ENCODE measurements around the gene ATP7A.
"Not testable (repeated sequence)": the region's sequence is repeated elsewhere in the genome, so short reads cannot be mapped to it uniquely, and the experiment has no call there.

Gene ATP7A

DNA sequence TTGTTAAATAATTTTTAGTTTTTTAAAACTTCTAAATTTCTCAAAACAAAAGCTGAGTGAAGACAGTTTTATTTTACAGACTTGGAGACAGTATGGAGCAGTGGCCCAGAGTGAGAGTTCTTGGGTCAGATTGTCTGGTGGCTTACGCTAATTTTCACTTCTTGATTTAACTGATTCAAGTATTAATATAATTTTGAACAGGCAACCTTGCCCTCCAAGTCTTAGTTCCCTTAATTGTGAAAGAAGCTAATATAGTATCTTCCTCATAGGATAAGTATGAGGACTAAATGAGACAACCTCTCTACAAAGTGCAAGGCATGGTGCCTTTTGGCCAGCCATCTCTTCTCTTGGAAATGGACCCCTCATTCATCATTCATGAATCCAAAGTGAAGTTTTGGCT lies 25.4 kb downstream of the ATP7A start:
- Histone ChIP-seq H3K9ac (ENCODE audit: insufficient read length) (no peak overlapping the region), H3K27ac (peak overlapping the region; percentile 65; the same call in 1 of the 2 replicates), H3K4me3 (no peak overlapping the region), H3K36me3 (ENCODE audit: insufficient read depth, low read length) (no peaks in the 10 kb centered on the region), H3K9me3 (ENCODE audit: low read depth, low read length) (no peaks in the 10 kb centered on the region)
- no peak for DNase-seq (ENCODE audit: low read depth, low spot score)
- TF ChIP-seq FOXP2 (optimal IDR thresholded peaks at IDR 0.05; ENCODE audit: control extremely low read depth, extremely low read length, insufficient read depth) (no peak), POLR2AphosphoS5 (IDR thresholded peaks at IDR 0.05; ENCODE audit: borderline replicate concordance, low read depth, low read length) (no peak), EZH2 (IDR thresholded peaks at IDR 0.05) (no peak)

DNA sequence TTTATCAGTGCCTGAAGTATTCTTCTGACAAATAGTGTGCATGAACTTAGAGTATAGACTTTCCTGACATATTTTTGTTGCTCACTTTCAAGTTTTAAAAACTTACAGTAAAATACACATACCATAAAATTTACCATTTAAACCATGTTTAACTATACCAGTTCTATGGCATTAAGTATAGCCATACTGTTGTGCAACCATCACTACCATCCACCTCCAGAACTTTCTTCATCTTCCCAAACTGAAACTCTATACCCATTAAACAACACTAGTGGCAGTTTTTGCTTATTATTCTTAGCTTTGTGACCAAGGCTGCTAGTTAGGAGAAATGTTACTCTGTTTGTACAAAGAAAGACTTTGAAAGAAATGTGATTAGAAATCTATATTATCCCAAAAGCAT lies 25.8 kb downstream of the ATP7A start:
- Histone ChIP-seq H3K27ac (no peak overlapping the region), H3K9ac (ENCODE audit: insufficient read length) (no peak overlapping the region), H3K36me3 (ENCODE audit: insufficient read depth, low read length) (no peaks in the 10 kb centered on the region), H3K4me3 (no peak overlapping the region), H3K9me3 (ENCODE audit: low read depth, low read length) (no peaks in the 10 kb centered on the region)
- TF ChIP-seq FOXP2 (optimal IDR thresholded peaks at IDR 0.05; ENCODE audit: control extremely low read depth, extremely low read length, insufficient read depth), result no peak
- TF ChIP-seq POLR2AphosphoS5 (IDR thresholded peaks at IDR 0.05; ENCODE audit: borderline replicate concordance, low read depth, low read length), result no peak
- TF ChIP-seq EZH2 (IDR thresholded peaks at IDR 0.05), result no peak
- no peak for DNase-seq (ENCODE audit: low read depth, low spot score)

DNA sequence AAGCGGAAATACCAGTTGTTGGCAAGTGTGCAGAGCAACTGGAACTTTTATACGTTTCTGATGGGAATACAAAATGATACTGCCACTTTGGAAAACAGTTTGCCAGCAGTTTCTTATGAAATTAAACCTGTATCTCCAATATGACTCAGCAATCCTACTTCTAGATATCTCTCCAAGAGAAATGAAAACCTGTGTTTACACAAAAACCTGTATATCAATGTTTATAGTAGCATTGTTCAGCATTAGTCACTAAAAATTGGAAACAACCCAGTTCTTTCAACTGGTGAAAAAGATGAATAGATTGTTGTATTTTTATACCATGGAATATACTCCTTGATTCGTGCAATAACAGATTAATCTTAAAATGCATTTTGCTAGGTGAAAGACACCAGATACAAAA lies 26.8 kb downstream of the ATP7A start:
- no peak for TF ChIP-seq FOXP2 (optimal IDR thresholded peaks at IDR 0.05; ENCODE audit: control extremely low read depth, extremely low read length, insufficient read depth)
- TF ChIP-seq EZH2 (IDR thresholded peaks at IDR 0.05), result no peak
- TF ChIP-seq POLR2AphosphoS5 (IDR thresholded peaks at IDR 0.05; ENCODE audit: borderline replicate concordance, low read depth, low read length), result no peak
- H3K27ac ChIP-seq, result no peak overlapping the region
- no peaks in the 10 kb centered on the region for H3K9me3 ChIP-seq (ENCODE audit: low read depth, low read length)
- H3K36me3 ChIP-seq (ENCODE audit: insufficient read depth, low read length), result no peaks in the 10 kb centered on the region
- no peak overlapping the region for H3K9ac ChIP-seq (ENCODE audit: insufficient read length)
- DNase-seq (ENCODE audit: low read depth, low spot score), result no peak
- no peak overlapping the region for H3K4me3 ChIP-seq

DNA sequence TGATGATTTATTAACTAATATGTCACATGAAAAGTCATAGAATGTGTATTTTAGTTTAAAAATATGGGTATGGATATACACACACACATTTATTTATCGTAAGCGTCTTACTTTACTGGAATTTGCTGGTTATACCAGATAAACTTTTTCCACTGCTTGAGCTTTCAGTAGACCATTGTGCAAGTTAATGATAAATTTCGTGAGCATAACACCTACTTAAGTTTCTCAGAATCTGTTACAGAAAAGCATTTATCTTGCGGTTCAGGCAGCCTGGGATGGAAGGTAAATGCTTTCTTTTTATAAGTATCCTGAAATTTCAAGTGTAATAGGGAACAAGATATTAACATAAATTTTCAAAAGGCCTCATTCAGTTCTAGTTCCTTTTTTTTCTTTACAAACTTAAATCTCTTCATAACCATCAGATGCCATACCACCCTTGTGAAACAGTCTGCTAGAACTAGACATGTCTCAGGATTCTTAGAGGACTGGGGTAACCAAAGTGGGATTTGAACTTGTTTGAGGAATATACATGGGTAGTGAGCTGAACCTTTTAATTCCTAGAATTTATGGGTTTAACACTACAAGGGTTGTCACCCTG lies 27.7 kb downstream of the ATP7A start:
- no peak overlapping the region for H3K4me3 ChIP-seq
- H3K36me3 ChIP-seq (ENCODE audit: insufficient read depth, low read length), result no peaks in the 10 kb centered on the region
- DNase-seq (ENCODE audit: low read depth, low spot score), result no peak
- no peak overlapping the region for H3K27ac ChIP-seq
- H3K9me3 ChIP-seq (ENCODE audit: low read depth, low read length), result no peaks in the 10 kb centered on the region
- H3K9ac ChIP-seq (ENCODE audit: insufficient read length), result no peak overlapping the region
- no peak for TF ChIP-seq POLR2AphosphoS5 (IDR thresholded peaks at IDR 0.05; ENCODE audit: borderline replicate concordance, low read depth, low read length)
- TF ChIP-seq FOXP2 (optimal IDR thresholded peaks at IDR 0.05; ENCODE audit: control extremely low read depth, extremely low read length, insufficient read depth), result no peak
- no peak for TF ChIP-seq EZH2 (IDR thresholded peaks at IDR 0.05)

DNA sequence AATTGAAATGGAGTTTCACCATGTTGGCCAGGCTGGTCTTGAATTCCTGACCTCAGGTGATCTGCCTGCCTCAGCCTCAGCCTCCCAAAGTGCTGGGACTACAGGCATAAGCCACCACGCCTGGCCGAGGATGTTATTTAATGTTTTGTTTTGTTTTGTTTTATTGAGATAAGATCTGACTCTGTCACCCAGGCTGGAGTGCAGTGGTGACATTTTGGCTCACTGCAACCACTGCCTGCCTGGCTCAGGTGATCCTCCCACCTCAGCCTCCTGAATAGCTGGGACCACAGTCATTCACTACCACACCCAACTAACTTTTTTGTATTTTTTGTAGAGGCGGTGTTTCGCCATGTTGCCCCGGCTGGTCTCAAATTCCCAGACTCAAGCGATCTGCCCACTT lies 34.5 kb downstream of the ATP7A start:
- DNase-seq (ENCODE audit: low read depth, low spot score); H3K9me3 ChIP-seq (ENCODE audit: low read depth, low read length); H3K36me3 ChIP-seq (ENCODE audit: insufficient read depth, low read length); H3K27ac ChIP-seq; H3K9ac ChIP-seq (ENCODE audit: insufficient read length); H3K4me3 ChIP-seq: not testable (repeated sequence)

DNA sequence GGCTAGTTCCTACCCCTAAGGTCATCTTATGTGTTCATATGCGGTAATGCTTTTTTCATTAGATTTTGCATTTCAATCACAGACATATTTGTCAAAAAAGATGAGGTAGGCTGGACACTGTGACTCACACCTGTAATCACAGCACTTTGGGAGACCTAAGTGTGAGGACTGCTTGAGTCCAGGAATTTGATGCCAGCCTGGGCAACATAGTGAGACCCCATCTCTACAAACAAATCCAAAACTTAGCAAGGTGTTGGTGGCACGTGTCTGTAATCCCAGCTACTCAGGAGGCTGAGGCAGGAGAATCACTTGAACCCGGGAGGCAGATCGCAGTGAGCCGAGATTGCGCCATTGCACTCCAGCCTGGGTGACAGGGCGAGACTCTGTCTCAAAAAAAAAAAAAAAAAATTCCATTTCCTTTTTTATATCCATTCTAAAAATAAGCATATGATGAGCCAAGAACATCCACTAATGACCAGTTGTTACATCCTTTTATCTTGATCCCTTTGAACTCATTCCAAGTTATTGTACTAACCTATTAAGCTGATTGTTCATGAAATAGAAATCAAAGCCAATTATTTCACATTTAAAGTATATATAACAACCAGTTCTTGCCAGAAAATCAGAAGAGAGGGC lies 35.5 kb downstream of the ATP7A start:
- TF ChIP-seq POLR2AphosphoS5 (IDR thresholded peaks at IDR 0.05; ENCODE audit: borderline replicate concordance, low read depth, low read length) (no peak), FOXP2 (optimal IDR thresholded peaks at IDR 0.05; ENCODE audit: control extremely low read depth, extremely low read length, insufficient read depth) (no peak), EZH2 (IDR thresholded peaks at IDR 0.05) (no peak)
- no peaks in the 10 kb centered on the region for H3K36me3 ChIP-seq (ENCODE audit: insufficient read depth, low read length)
- no peak overlapping the region for H3K4me3 ChIP-seq
- DNase-seq (ENCODE audit: low read depth, low spot score), result no peak
- H3K9ac ChIP-seq (ENCODE audit: insufficient read length), result no peak overlapping the region
- no peak overlapping the region for H3K27ac ChIP-seq
- H3K9me3 ChIP-seq (ENCODE audit: low read depth, low read length), result no peaks in the 10 kb centered on the region

DNA sequence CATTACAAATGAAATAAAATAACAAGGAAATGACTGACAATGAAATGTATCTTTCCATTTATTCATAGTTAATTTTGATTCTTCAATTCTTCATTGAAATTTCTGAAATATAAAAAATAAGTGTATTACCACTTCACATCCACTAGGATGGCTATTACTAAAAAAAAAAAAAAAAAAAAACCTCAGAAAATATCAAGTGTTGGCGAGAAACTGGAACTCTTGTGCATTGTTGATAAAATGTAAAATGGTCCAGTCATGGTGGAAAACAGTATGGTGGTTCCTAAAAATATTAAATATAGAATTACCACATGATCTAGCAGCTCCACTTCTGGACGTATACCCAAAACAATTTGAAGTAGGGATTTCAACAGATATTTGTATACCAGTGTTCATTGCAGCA lies 36.1 kb downstream of the ATP7A start:
- H3K9ac ChIP-seq (ENCODE audit: insufficient read length), result no peak overlapping the region
- no peak overlapping the region for H3K27ac ChIP-seq
- TF ChIP-seq EZH2 (IDR thresholded peaks at IDR 0.05), result no peak
- TF ChIP-seq POLR2AphosphoS5 (IDR thresholded peaks at IDR 0.05; ENCODE audit: borderline replicate concordance, low read depth, low read length), result no peak
- TF ChIP-seq FOXP2 (optimal IDR thresholded peaks at IDR 0.05; ENCODE audit: control extremely low read depth, extremely low read length, insufficient read depth), result no peak
- DNase-seq (ENCODE audit: low read depth, low spot score), result no peak
- H3K9me3 ChIP-seq (ENCODE audit: low read depth, low read length), result no peaks in the 10 kb centered on the region
- H3K36me3 ChIP-seq (ENCODE audit: insufficient read depth, low read length), result no peaks in the 10 kb centered on the region
- no peak overlapping the region for H3K4me3 ChIP-seq

DNA sequence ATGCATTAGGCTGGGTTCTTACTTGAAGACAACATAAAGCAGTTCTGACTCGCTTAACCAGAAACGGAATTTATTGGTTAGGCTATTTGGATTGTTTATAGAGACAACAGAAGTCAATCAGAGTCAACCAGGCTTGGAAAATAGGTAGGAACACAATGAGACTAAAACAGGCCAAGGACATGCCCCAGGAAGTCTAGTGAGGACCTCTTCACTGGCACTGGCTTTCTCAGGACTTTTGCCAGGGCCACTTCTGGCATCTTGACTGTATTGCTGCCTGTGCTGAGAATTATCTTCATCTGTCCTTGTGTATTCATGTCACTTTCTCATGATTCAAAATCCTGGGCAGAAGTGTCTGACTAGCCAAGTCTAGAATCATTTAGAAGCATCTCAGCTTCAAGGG lies 39.3 kb downstream of the ATP7A start:
- H3K9ac ChIP-seq (ENCODE audit: insufficient read length), result no peak overlapping the region
- no peak overlapping the region for H3K27ac ChIP-seq
- H3K9me3 ChIP-seq (ENCODE audit: low read depth, low read length), result no peaks in the 10 kb centered on the region
- DNase-seq (ENCODE audit: low read depth, low spot score), result no peak
- no peak overlapping the region for H3K4me3 ChIP-seq
- H3K36me3 ChIP-seq (ENCODE audit: insufficient read depth, low read length), result no peaks in the 10 kb centered on the region
- TF ChIP-seq EZH2 (IDR thresholded peaks at IDR 0.05) (no peak), FOXP2 (optimal IDR thresholded peaks at IDR 0.05; ENCODE audit: control extremely low read depth, extremely low read length, insufficient read depth) (no peak), POLR2AphosphoS5 (IDR thresholded peaks at IDR 0.05; ENCODE audit: borderline replicate concordance, low read depth, low read length) (no peak)

DNA sequence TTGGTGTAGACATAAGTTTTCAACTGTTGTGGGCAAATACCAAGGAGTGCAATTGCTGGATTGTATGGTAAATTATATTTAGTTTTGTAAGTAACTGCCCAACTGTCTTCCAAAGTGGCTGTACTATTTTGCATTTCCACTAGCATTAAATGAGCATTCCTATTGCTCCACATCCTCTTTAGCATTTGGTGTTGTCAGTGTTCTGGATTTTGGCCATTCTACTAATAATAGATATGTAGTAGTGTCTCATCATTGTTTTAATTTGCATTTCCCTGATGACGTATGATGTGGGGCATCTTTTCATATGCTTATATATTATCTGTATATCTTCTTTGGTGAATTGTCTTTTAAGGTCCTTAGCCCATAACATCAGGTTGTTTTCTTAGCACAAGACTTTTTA lies 41.7 kb downstream of the ATP7A start:
- Histone ChIP-seq H3K36me3 (ENCODE audit: insufficient read depth, low read length) (0 out of 2 replicates have a peak, but pooled peaks cover 4% of the 10 kb centered on the region), H3K27ac (no peak overlapping the region), H3K9me3 (ENCODE audit: low read depth, low read length) (no peaks in the 10 kb centered on the region), H3K4me3 (no peak overlapping the region), H3K9ac (ENCODE audit: insufficient read length) (no peak overlapping the region)
- DNase-seq (ENCODE audit: low read depth, low spot score), result no peak
- TF ChIP-seq FOXP2 (optimal IDR thresholded peaks at IDR 0.05; ENCODE audit: control extremely low read depth, extremely low read length, insufficient read depth) (no peak), POLR2AphosphoS5 (IDR thresholded peaks at IDR 0.05; ENCODE audit: borderline replicate concordance, low read depth, low read length) (no peak), EZH2 (IDR thresholded peaks at IDR 0.05) (no peak)
